NCI-H1417 (cell line): ENCODE results near the gene RABGAP1L.
"Not testable (repeated sequence)": the region's sequence is repeated elsewhere in the genome, so short reads cannot be mapped to it uniquely, and the experiment has no call there.

Source experiments
- DNase-seq, 3 experiments: peaks; one replicate each; lab custom pipeline; 2025; lab: John Stamatoyannopoulos, UW

RABGAP1L gene

GRCh38 chr1:174296309-174296708 lies 137.0 kb downstream of the RABGAP1L start:
- DNase-seq, result no peak

- DNase-seq, result no peak
Observed at GRCh38 chr1:174297351-174297750, 138.0 kb downstream of the RABGAP1L start.

- no peak for DNase-seq
Observed at GRCh38 chr1:174301295-174302077, 142.2 kb downstream of the RABGAP1L start.

GRCh38 chr1:174308604-174309003 lies 149.3 kb downstream of the RABGAP1L start:
- no peak for DNase-seq

GRCh38 chr1:174309490-174309889 lies 150.2 kb downstream of the RABGAP1L start:
- DNase-seq, result no peak

GRCh38 chr1:174314433-174314832 lies 155.1 kb downstream of the RABGAP1L start:
- no peak for DNase-seq

GRCh38 chr1:174315239-174315638 lies 155.9 kb downstream of the RABGAP1L start:
- DNase-seq, result no peak

GRCh38 chr1:174320897-174321296 lies 161.6 kb downstream of the RABGAP1L start:
- not testable (repeated sequence) for DNase-seq

GRCh38 chr1:174322202-174322862 lies 163.0 kb downstream of the RABGAP1L start:
- no peak for DNase-seq

- no peak for DNase-seq
Observed at GRCh38 chr1:174324493-174324892, 165.2 kb downstream of the RABGAP1L start.

GRCh38 chr1:174324939-174325338 lies 165.6 kb downstream of the RABGAP1L start:
- no peak for DNase-seq

- DNase-seq, result no peak
Observed at GRCh38 chr1:174326278-174326677, 167.0 kb downstream of the RABGAP1L start.

- no peak for DNase-seq
Observed at GRCh38 chr1:174333437-174333836, 174.1 kb downstream of the RABGAP1L start.

- no peak for DNase-seq
Observed at GRCh38 chr1:174337000-174337681, 177.8 kb downstream of the RABGAP1L start.

GRCh38 chr1:174340404-174340803 lies 181.1 kb downstream of the RABGAP1L start:
- not testable (repeated sequence) for DNase-seq

GRCh38 chr1:174344162-174344561 lies 184.8 kb downstream of the RABGAP1L start:
- DNase-seq, result no peak

- DNase-seq, result no peak
Observed at GRCh38 chr1:174352117-174352516, 192.8 kb downstream of the RABGAP1L start.

- peak in 1 of 3 experiments; percentile 22 for DNase-seq
Observed at GRCh38 chr1:174352883-174353608, 193.7 kb downstream of the RABGAP1L start.

GRCh38 chr1:174358344-174358743 lies 199.0 kb downstream of the RABGAP1L start:
- no peak for DNase-seq

- DNase-seq, result peak in 2 of 3 experiments; percentile 45 to 57
Observed at GRCh38 chr1:174358786-174359453, 199.6 kb downstream of the RABGAP1L start.

GRCh38 chr1:174359454-174359805 lies 200.1 kb downstream of the RABGAP1L start:
- no peak for DNase-seq
